Activated naive CD4-positive, alpha-beta T cell treated with anti-CD3 and anti-CD28 coated beads, Interleukin-2, amount 50 U/mL, for 16 hours (primary cell): Measurements from ENCODE around the gene PPP1R2.

Source experiments
- DNase-seq: peaks from one replicate; pipeline ENCODE4 v3.0.0-alpha.2; 2020

The PPP1R2 gene

DNA sequence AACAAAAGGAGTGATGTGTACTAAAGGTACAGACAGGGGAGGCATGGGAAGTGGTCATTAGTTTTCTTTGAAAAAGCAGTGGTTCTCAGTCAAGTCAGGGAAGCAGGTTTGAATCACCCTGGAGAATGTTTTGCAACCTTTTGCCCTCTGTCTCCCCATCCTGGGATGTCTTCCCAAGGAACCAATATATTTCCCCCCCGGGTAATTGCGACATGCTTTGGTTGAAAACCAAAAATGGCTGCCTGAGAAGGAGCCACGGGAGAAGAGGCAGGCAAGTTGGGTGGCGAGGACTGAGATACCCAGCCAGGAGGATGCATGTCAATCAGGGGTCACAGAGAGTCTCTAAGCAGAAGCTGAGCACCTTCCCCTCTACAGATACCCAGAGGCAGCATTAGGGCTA lies 20.2 kb upstream of the PPP1R2 start:
- no peak for DNase-seq

- DNase-seq: no peak
Measured at GRCh38 chr3:195559723-195560409, 16.7 kb upstream of the PPP1R2 start.

- DNase-seq: no peak
Measured at GRCh38 chr3:195558602-195559001, 15.5 kb upstream of the PPP1R2 start.

GRCh38 chr3:195557322-195557721 lies 14.2 kb upstream of the PPP1R2 start:
- DNase-seq: no peak

- peak; percentile 49 for DNase-seq
Measured at GRCh38 chr3:195556390-195556789, 13.3 kb upstream of the PPP1R2 start.

GRCh38 chr3:195555110-195555509 lies 12.0 kb upstream of the PPP1R2 start:
- peak; percentile 42 for DNase-seq

DNA sequence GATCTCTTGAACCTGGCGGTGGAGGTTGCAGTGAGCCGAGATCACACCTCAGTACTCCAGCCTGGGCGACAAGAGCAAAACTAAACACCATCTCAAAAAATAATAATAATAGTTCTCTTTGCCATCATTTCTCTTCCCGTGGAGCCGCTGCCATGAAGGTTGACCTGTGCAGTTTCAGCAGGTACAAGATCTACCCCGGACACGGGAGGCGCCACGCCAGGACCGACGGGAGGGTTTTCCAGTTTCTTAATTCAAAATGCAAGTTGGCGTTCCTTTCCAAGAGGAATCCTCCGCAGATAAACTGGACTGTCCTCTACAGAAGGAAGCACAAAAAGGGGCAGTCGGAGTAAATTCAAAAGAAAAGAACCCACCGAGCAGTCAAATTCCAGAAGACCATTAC lies 11.3 kb upstream of the PPP1R2 start:
- DNase-seq: no peak

GRCh38 chr3:195553268-195553667 lies 10.1 kb upstream of the PPP1R2 start:
- no peak for DNase-seq

- DNase-seq: no peak
Measured at GRCh38 chr3:195551381-195551978, 8.4 kb upstream of the PPP1R2 start.

GRCh38 chr3:195550723-195551122 lies 7.6 kb upstream of the PPP1R2 start:
- no peak for DNase-seq

- DNase-seq: peak; percentile 65
Measured at GRCh38 chr3:195549931-195550519, 6.9 kb upstream of the PPP1R2 start.

GRCh38 chr3:195548987-195549386 lies 5.9 kb upstream of the PPP1R2 start:
- no peak for DNase-seq

DNA sequence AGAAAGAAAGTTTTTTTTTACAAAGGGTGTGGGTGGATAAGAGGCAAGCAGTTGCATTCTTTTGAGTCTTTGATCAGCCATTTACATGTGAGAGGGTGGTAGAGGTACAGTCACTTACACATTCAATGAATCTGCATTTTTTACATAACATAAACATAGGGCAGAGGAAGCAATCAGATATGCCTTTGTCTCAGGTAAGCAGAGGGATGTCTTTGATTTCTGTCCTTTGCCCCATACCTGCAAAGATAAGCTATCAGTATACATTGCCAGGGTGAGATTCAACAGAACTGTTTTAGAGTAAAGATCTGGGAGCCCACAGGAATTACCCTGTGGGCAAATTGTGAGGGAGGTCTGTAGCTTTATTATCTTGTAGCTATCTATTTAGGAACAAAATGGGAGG lies 5.4 kb upstream of the PPP1R2 start:
- DNase-seq: no peak

GRCh38 chr3:195548006-195548405 lies 4.9 kb upstream of the PPP1R2 start:
- DNase-seq: no peak

- no peak for DNase-seq
Measured at GRCh38 chr3:195546130-195546560, 3.0 kb upstream of the PPP1R2 start.

GRCh38 chr3:195544634-195545033 lies 1.5 kb upstream of the PPP1R2 start:
- no peak for DNase-seq

- DNase-seq: no peak
Measured at GRCh38 chr3:195544230-195544536, 1.1 kb upstream of the PPP1R2 start.

DNA sequence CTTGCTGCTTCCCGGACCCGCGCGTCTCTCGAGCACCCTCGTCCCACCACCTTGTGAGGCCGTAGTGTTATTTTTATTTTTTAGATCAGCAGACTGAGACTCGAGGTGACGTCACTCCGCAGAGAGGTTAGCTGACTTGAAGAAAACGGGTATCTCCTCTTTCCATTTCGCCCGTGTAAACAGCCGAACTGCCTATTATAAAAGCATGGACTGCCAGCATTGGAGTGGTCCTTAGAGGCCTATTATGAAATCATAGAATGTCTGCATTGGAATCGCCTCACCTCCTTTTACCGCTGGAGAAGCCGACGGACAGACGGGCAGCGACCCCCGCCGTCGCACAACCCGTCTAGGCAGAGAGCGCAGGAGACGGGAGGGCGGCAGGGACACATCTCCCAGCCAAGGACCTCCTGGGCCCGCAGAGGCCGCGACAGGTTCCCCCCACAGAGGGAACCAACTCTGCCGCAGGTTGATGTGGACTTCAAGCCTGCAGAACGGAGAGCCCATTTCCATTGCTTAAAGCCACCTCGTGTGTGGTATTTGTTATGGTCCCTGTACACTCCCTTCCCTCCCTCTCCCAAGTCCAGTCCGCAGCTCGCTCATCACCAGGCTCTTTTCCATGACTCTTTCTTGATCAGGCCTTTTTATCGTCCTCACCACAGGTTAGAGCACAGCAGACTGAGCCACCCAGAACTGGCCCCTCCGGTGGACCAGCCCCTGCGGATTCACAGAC lies 540 bp upstream of the PPP1R2 start:
- peak; percentile 36 for DNase-seq

GRCh38 chr3:195542316-195542697 lies 818 bp downstream of the PPP1R2 start:
- no peak for DNase-seq

DNA sequence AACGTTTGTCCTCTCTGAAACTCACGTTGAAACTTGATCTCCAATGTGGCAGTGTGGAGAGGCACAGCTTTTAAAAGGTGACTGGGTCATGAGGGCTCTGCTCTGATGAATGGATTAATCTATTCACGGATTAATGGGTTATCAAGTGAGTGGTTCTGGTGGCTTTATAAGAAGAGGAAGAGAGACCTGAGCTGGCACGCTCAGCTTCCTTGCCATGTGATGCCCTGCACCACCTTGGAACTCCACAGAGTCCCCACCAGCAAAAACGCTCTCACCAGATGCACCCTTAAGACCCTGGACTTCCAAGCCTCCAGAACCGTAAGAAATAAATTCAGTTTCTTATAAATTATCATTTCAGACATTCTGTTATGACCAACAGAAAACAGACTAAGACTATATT lies 2.6 kb downstream of the PPP1R2 start:
- no peak for DNase-seq

DNA sequence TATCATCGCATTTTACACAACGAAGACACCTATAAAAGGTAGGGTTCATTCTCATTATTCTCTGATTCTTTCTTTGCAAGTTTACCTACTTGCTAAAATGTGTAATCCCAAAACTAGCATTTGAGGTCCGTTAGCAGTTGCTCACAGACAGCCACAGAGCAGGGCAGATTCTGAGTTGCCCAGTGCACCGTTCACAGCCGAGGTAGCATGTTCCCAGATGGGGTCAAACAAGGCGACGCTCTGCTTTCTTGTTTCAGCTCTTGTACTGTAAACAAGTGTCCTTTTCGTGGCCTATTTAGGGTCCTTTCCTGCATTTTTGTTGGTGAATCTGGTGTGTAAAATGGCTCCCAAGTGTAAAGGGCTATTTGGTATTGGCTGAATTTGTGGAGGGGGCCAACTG lies 3.1 kb downstream of the PPP1R2 start:
- DNase-seq: no peak

DNA sequence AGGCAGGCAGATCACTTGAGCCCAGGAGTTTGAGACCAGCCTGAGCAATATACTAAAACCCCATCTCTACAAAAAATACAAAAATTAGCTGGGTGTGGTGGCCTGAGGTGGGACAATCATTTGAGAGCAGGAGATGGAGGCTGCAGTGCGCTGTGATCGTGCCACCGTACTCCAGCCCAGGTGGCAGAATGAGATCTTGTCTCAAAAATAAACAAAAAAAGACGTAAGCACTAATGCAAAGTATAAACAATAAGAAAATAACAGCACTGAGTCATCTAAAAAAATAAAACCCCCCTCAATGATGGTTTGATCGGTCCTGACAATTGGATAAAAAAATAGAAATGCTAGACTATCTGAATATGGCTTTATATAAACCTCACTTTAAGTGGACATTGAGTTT lies 3.6 kb downstream of the PPP1R2 start:
- no peak for DNase-seq

DNA sequence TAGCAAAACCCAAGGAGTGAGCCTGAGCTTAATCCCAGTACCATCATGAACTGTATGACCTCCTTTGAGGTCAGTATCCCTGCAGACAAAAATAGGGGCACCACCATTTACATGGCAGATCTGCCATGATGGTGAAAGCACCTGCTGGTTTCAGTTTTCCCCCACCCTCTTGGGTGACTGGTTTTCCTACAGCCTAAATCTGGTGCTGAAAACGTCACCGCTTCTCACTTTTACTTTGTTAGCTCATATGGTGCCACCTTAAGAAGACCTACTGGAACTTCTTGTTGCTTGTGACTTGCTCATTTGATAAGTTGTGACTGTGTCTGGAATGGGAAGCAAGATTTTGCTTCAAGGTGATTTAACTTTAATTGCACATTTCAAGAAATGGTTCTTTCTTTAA lies 5.1 kb downstream of the PPP1R2 start:
- peak; percentile 61 for DNase-seq

DNA sequence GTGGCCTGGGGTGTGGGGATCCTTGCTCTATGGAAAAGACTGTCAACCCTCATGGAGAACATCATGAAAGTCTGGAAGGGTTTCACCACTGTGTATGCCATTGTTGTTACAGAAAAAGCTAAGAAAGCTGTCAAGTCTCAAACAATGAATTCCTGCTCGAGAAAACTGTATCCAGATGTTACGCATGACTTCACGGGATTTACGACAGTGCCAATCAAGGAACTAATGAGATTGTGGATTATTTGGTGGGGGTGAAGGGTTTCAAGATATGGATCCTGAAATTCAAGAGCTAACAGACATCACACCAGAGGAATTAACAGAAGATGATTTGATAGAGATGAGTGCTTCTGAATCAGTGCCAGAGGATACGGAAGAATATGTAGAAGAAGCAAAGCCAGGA lies 7.8 kb downstream of the PPP1R2 start:
- DNase-seq: no peak
